Mucosa of stomach (tissue), 1 donor: ENCODE measurements around the gene LRRTM4.
"Not testable (repeated sequence)": the region's sequence is repeated elsewhere in the genome, so short reads cannot be mapped to it uniquely, and the experiment has no call there.

Experiments used
- H3K27me3 ChIP-seq: one replicate; pipeline ENCODE4 v1.7.0; 2013; ENCODE audit warnings: mild to moderate bottlenecking, low read length; ENCODE audit not compliant: control insufficient read depth, insufficient read depth
- H3K36me3 ChIP-seq: one replicate; pipeline ENCODE4 v1.7.0; 2013; ENCODE audit warnings: low read length; ENCODE audit not compliant: control insufficient read depth, insufficient read depth
- H3K4me1 ChIP-seq: one replicate; pipeline ENCODE4 v1.7.0; 2013; ENCODE audit warnings: mild to moderate bottlenecking, low read length; ENCODE audit not compliant: control insufficient read depth, insufficient read depth
- H3K4me3 ChIP-seq: one replicate; pipeline ENCODE4 v1.7.0; 2013; ENCODE audit warnings: low read length
- H3K9ac ChIP-seq: one replicate; pipeline ENCODE4 v1.7.0; 2013; ENCODE audit warnings: mild to moderate bottlenecking, low read length, moderate library complexity
- H3K9me3 ChIP-seq: one replicate; pipeline ENCODE4 v1.7.0; 2013; ENCODE audit warnings: mild to moderate bottlenecking, low read length, moderate library complexity; ENCODE audit not compliant: control insufficient read depth
- donor health status: Pancreatic carcinoma.

The LRRTM4 gene

GRCh38 chr2:76733736-76734135, 788.4 kb downstream of the LRRTM4 start:
- Histone ChIP-seq H3K4me3 (no peak overlapping the region), H3K9ac (no peak overlapping the region), H3K9me3 (no peaks in the 10 kb centered on the region), H3K27me3 (no peaks in the 10 kb centered on the region), H3K4me1 (no peaks in the 10 kb centered on the region), H3K36me3 (no peaks in the 10 kb centered on the region)

GRCh38 chr2:76731157-76731556, 791.0 kb downstream of the LRRTM4 start:
- H3K4me3 ChIP-seq: no peak overlapping the region
- no peaks in the 10 kb centered on the region for H3K27me3 ChIP-seq
- H3K36me3 ChIP-seq: no peaks in the 10 kb centered on the region
- no peaks in the 10 kb centered on the region for H3K4me1 ChIP-seq
- no peak overlapping the region for H3K9ac ChIP-seq
- H3K9me3 ChIP-seq: no peaks in the 10 kb centered on the region

- Histone ChIP-seq H3K4me3 (no peak overlapping the region), H3K36me3 (no peaks in the 10 kb centered on the region)
Measured at GRCh38 chr2:76730021-76730420, 792.2 kb downstream of the LRRTM4 start.

GRCh38 chr2:76721226-76721625, 801.0 kb downstream of the LRRTM4 start:
- H3K9me3 ChIP-seq: no peaks in the 10 kb centered on the region
- no peaks in the 10 kb centered on the region for H3K36me3 ChIP-seq
- no peaks in the 10 kb centered on the region for H3K27me3 ChIP-seq
- no peaks in the 10 kb centered on the region for H3K4me1 ChIP-seq
- no peak overlapping the region for H3K4me3 ChIP-seq
- no peak overlapping the region for H3K9ac ChIP-seq

More at GRCh38 chr2:76730021-76730420, 792.2 kb downstream of the LRRTM4 start:
- no peak overlapping the region for H3K9ac ChIP-seq
- no peaks in the 10 kb centered on the region for H3K4me1 ChIP-seq
- no peaks in the 10 kb centered on the region for H3K9me3 ChIP-seq
- no peaks in the 10 kb centered on the region for H3K27me3 ChIP-seq

- H3K4me1 ChIP-seq: no peaks in the 10 kb centered on the region
Measured at GRCh38 chr2:76713312-76713711, 808.9 kb downstream of the LRRTM4 start.

GRCh38 chr2:76711490-76711889, 810.7 kb downstream of the LRRTM4 start:
- H3K9ac ChIP-seq: no peak overlapping the region
- H3K27me3 ChIP-seq: no peaks in the 10 kb centered on the region
- no peak overlapping the region for H3K4me3 ChIP-seq
- no peaks in the 10 kb centered on the region for H3K4me1 ChIP-seq
- H3K36me3 ChIP-seq: no peaks in the 10 kb centered on the region
- no peaks in the 10 kb centered on the region for H3K9me3 ChIP-seq

More at GRCh38 chr2:76713312-76713711, 808.9 kb downstream of the LRRTM4 start:
- Histone ChIP-seq H3K9ac (no peak overlapping the region), H3K36me3 (no peaks in the 10 kb centered on the region), H3K9me3 (no peaks in the 10 kb centered on the region), H3K4me3 (no peak overlapping the region), H3K27me3 (no peaks in the 10 kb centered on the region)

GRCh38 chr2:76700894-76701293, 821.3 kb downstream of the LRRTM4 start:
- Histone ChIP-seq H3K4me1 (no peaks in the 10 kb centered on the region), H3K4me3 (no peak overlapping the region), H3K9ac (no peak overlapping the region), H3K36me3 (no peaks in the 10 kb centered on the region), H3K9me3 (no peaks in the 10 kb centered on the region), H3K27me3 (no peaks in the 10 kb centered on the region)

- not testable (repeated sequence) for H3K27me3 ChIP-seq, H3K4me3 ChIP-seq, H3K4me1 ChIP-seq, H3K9me3 ChIP-seq, H3K36me3 ChIP-seq, H3K9ac ChIP-seq
Measured at GRCh38 chr2:76697998-76698713, 824.0 kb downstream of the LRRTM4 start.
